Neural progenitor cell (in vitro differentiated cells): ENCODE results near the gene GRM3. TPM values are rescaled to one million over a fixed set of nuclear protein-coding genes. Genes with fewer than 3 reads are reported as not detected.

ENCODE experiments used
- DNase-seq: peaks from one replicate; pipeline ENCODE4 v3.0.0-alpha.2; 2016; ENCODE audit warnings: low spot score
- H2AFZ ChIP-seq: fragments of 200-600 bp; sonication (generic); replicated peaks from 2 replicates; pipeline ENCODE4 v1.6.1; 2016; ENCODE audit warnings: antibody characterized with exemption
- H3F3A ChIP-seq: fragments of 200-600 bp; sonication (generic); 2 replicates; pipeline ENCODE4 v1.6.1; 2016; ENCODE audit warnings: antibody characterized with exemption, low read depth
- H3K27ac ChIP-seq: fragments of 200-600 bp; sonication (generic); 2 replicates; pipeline ENCODE4 v1.5.1; 2016; ENCODE audit warnings: mild to moderate bottlenecking
- H3K27me3 ChIP-seq: fragments of 200-600 bp; sonication (generic); 2 replicates; pipeline ENCODE4 v1.6.1; 2016; ENCODE audit warnings: mild to moderate bottlenecking, moderate library complexity
- H3K36me3 ChIP-seq: fragments of 200-600 bp; sonication (generic); 2 replicates; pipeline ENCODE4 v1.5.1; 2016
- H3K4me1 ChIP-seq: fragments of 200-600 bp; sonication (generic); 2 replicates; pipeline ENCODE4 v1.6.1; 2016; ENCODE audit warnings: mixed run types
- H3K4me2 ChIP-seq: fragments of 200-600 bp; sonication (generic); 2 replicates; pipeline ENCODE4 v1.6.1; 2016
- H3K4me3 ChIP-seq: fragments of 200-600 bp; sonication (generic); 2 replicates; pipeline ENCODE4 v1.5.1; 2016
- H3K79me2 ChIP-seq: fragments of 200-600 bp; sonication (generic); 2 replicates; pipeline ENCODE4 v1.6.1; 2016; ENCODE audit warnings: low read depth
- H3K9ac ChIP-seq: fragments of 200-600 bp; sonication (generic); 2 replicates; pipeline ENCODE4 v1.6.1; 2016
- H3K9me3 ChIP-seq: fragments of 200-600 bp; sonication (generic); 2 replicates; pipeline ENCODE4 v1.5.1; 2016; ENCODE audit warnings: low read depth
- H4K20me1 ChIP-seq: fragments of 200-600 bp; sonication (generic); 2 replicates; pipeline ENCODE4 v1.6.1; 2016; ENCODE audit warnings: low read depth
- H3K27ac Mint-ChIP-seq: 3 replicates; pipeline ENCODE4 v1.8.0; 2021; ENCODE audit warnings: mixed read lengths
- H3K27me3 Mint-ChIP-seq: 2 replicates; pipeline ENCODE4 v1.8.0; 2022; ENCODE audit warnings: low read depth, mild to moderate bottlenecking, inconsistent platforms, moderate library complexity, mixed read lengths; ENCODE audit not compliant: insufficient read depth
- H3K36me3 Mint-ChIP-seq: 3 replicates; pipeline ENCODE4 v1.8.0; 2021; ENCODE audit warnings: mixed read lengths
- H3K4me1 Mint-ChIP-seq: 3 replicates; pipeline ENCODE4 v1.8.0; 2021; ENCODE audit warnings: mixed read lengths
- H3K4me3 Mint-ChIP-seq: 3 replicates; pipeline ENCODE4 v1.8.0; 2021; ENCODE audit warnings: mild to moderate bottlenecking, moderate library complexity, mixed read lengths
- H3K9me3 Mint-ChIP-seq: 3 replicates; pipeline ENCODE4 v1.8.0; 2020; ENCODE audit warnings: mixed read lengths
- CTCF ChIP-seq: fragments of 200-600 bp; sonication (generic); IDR thresholded peaks from 2 replicates; pipeline ENCODE4 v1.5.1; 2017; ENCODE audit warnings: antibody characterized with exemption, mild to moderate bottlenecking
- EZH2 ChIP-seq: fragments of 200-600 bp; sonication (generic); IDR thresholded peaks from 2 replicates; pipeline ENCODE4 v1.6.1; 2017; ENCODE audit warnings: antibody characterized with exemption, mild to moderate bottlenecking, moderate library complexity
- EZH2phosphoT487 ChIP-seq: fragments of 200-600 bp; sonication (generic); IDR thresholded peaks from 2 replicates; pipeline ENCODE4 v1.6.1; 2017; ENCODE audit warnings: antibody characterized with exemption
- total RNA-seq: library from RNA; depleted of rRNA; stranded (reverse); fragments of >200 nt; gene quantifications from 2 replicates; pipeline ENCODE4 v1.2.3, GENCODE V29; 2015; ENCODE audit warnings: low replicate concordance

GRM3 gene
- total RNA-seq, 1 donor from 2014 or later = 22.2 TPM

- no peak overlapping the region for H3K4me3 Mint-ChIP-seq
- DNase-seq = no peak
- TF ChIP-seq EZH2 (no peak), EZH2phosphoT487 (no peak), CTCF (no peak)
- H2AFZ ChIP-seq = no peak overlapping the region
- no peak overlapping the region for H3K4me2 ChIP-seq
- peaks cover 6% of the 10 kb centered on the region for H3K4me1 Mint-ChIP-seq
- H3K27me3 ChIP-seq = no peaks in the 10 kb centered on the region
- H3K9me3 ChIP-seq = no peaks in the 10 kb centered on the region
- no peak overlapping the region for H3K9ac ChIP-seq
- H3K9me3 Mint-ChIP-seq = no peaks in the 10 kb centered on the region
- H3K4me1 ChIP-seq = peaks cover 10% of the 10 kb centered on the region
- H3K27ac Mint-ChIP-seq = no peak overlapping the region
- H3K4me3 ChIP-seq = no peak overlapping the region
- H3K36me3 Mint-ChIP-seq = peaks cover 2% of the 10 kb centered on the region
- no peaks in the 10 kb centered on the region for H4K20me1 ChIP-seq
- peaks cover 3% of the 10 kb centered on the region for H3K27me3 Mint-ChIP-seq
- H3K36me3 ChIP-seq = no peaks in the 10 kb centered on the region
- no peaks in the 10 kb centered on the region for H3F3A ChIP-seq
- no peaks in the 10 kb centered on the region for H3K79me2 ChIP-seq
- no peak overlapping the region for H3K27ac ChIP-seq
Measured at GRCh38 chr7:86762129-86762528, 118.4 kb downstream of the GRM3 start.

GRCh38 chr7:86765931-86766330 is 122.2 kb downstream of the GRM3 start:
- Histone ChIP-seq H3K9ac (no peak overlapping the region), H3K4me2 (no peak overlapping the region), H3K27ac (no peak overlapping the region), H3K4me3 (no peak overlapping the region), H4K20me1 (no peaks in the 10 kb centered on the region), H3K79me2 (no peaks in the 10 kb centered on the region), H2AFZ (no peak overlapping the region), H3F3A (no peaks in the 10 kb centered on the region), H3K9me3 (no peaks in the 10 kb centered on the region), H3K4me1 (peaks cover 5% of the 10 kb centered on the region), H3K27me3 (no peaks in the 10 kb centered on the region), H3K36me3 (no peaks in the 10 kb centered on the region)
- Mint-ChIP-seq H3K27me3 (peaks cover 6% of the 10 kb centered on the region), H3K9me3 (no peaks in the 10 kb centered on the region), H3K4me3 (no peak overlapping the region), H3K27ac (no peak overlapping the region), H3K36me3 (peaks cover 2% of the 10 kb centered on the region), H3K4me1 (peaks cover 10% of the 10 kb centered on the region)
- DNase-seq = no peak
- no peak for TF ChIP-seq EZH2
- TF ChIP-seq CTCF = no peak
- TF ChIP-seq EZH2phosphoT487 = no peak

GRCh38 chr7:86768394-86768793 is 124.7 kb downstream of the GRM3 start:
- Histone ChIP-seq H3K4me3 (no peak overlapping the region), H3K79me2 (no peaks in the 10 kb centered on the region)
- no peak for TF ChIP-seq EZH2
- TF ChIP-seq CTCF = no peak
- no peak for TF ChIP-seq EZH2phosphoT487

More at GRCh38 chr7:86768394-86768793, 124.7 kb downstream of the GRM3 start:
- Histone ChIP-seq H3K36me3 (no peaks in the 10 kb centered on the region), H3K27ac (no peak overlapping the region), H3K4me2 (no peak overlapping the region), H3F3A (no peaks in the 10 kb centered on the region), H2AFZ (no peak overlapping the region), H3K9me3 (no peaks in the 10 kb centered on the region), H3K27me3 (no peaks in the 10 kb centered on the region), H4K20me1 (no peaks in the 10 kb centered on the region), H3K9ac (no peak overlapping the region), H3K4me1 (peaks cover 5% of the 10 kb centered on the region)
- Mint-ChIP-seq H3K4me3 (no peak overlapping the region), H3K9me3 (no peaks in the 10 kb centered on the region), H3K27me3 (peaks cover 6% of the 10 kb centered on the region), H3K27ac (no peak overlapping the region), H3K4me1 (peaks cover 10% of the 10 kb centered on the region), H3K36me3 (peaks cover 6% of the 10 kb centered on the region)
- no peak for DNase-seq
